HEK293 (cell line): ENCODE results near the gene MACROH2A2.
A peak's percentile ranks its signal among the peaks of the same experiment; 100 is the strongest.

Experiments
- CTCF ChIA-PET: fragments of 350-600 bp; formaldehyde crosslinking; extraction: SDS; loops from one replicate; lab custom pipeline; 2021; ENCODE audit warnings: antibody characterized with exemption; lab: Yijun Ruan, JAX
- POLR2A ChIA-PET: fragments of 300-600 bp; formaldehyde crosslinking; extraction: SDS; loops from one replicate; lab custom pipeline; 2020; ENCODE audit warnings: antibody characterized with exemption, inconsistent platforms; lab: Yijun Ruan, JAX
- H3K27ac ChIP-seq: fragments of 200-500 bp; sonication (Bioruptor generic); 2 replicates; pipeline ENCODE4 v1.5.1; 2014; ENCODE audit warnings: low read depth, low read length, control low read depth, inconsistent platforms; ENCODE audit errors: extremely low read depth
- H3K36me3 ChIP-seq, 2 experiments: fragments of 200-500 bp in 1 of 2; sonication (Bioruptor generic) in 1 of 2; 1 replicate in 1 of 2; 2 replicates in 1 of 2; pipeline ENCODE4 v1.5.1; 2014 to 2017; ENCODE audit warnings: inconsistent platforms in 2 of 2, low read length in 2 of 2; ENCODE audit not compliant: control insufficient read depth in 2 of 2, insufficient read depth in 1 of 2
- H3K4me1 ChIP-seq: fragments of 200-500 bp; sonication (Bioruptor generic); 2 replicates; pipeline ENCODE4 v1.5.1; 2014; ENCODE audit warnings: mild to moderate bottlenecking, low read length, inconsistent platforms; ENCODE audit not compliant: control insufficient read depth, insufficient read depth
- H3K4me3 ChIP-seq: 2 replicates; pipeline ENCODE4 v1.5.1; 2011; ENCODE audit warnings: low read depth, mild to moderate bottlenecking, control low read depth, low read length, moderate library complexity
- H3K9me3 ChIP-seq: fragments of 200-500 bp; sonication (Bioruptor generic); 2 replicates; pipeline ENCODE4 v1.5.1; 2014; ENCODE audit warnings: low read depth, low read length, inconsistent platforms; ENCODE audit not compliant: control insufficient read depth, insufficient read depth
- HOXD13 ChIP-seq: sonication (generic); formaldehyde crosslinking; IDR thresholded peaks from 2 replicates; pipeline ENCODE4 v1.8.0; 2022; ENCODE audit warnings: missing genetic modification reagents, borderline replicate concordance
- MEIS1 ChIP-seq: sonication (generic); formaldehyde crosslinking; IDR thresholded peaks from 2 replicates; pipeline ENCODE4 v1.8.1; 2022; ENCODE audit warnings: missing genetic modification reagents, mild to moderate bottlenecking, borderline replicate concordance
- SCRT1 ChIP-seq: fragments of 450-650 bp; formaldehyde crosslinking; IDR thresholded peaks from 2 replicates; pipeline ENCODE4 v1.5.1; 2016; ENCODE audit warnings: missing biosample characterization, missing genetic modification characterization, borderline replicate concordance
- SP3 ChIP-seq: fragments of 450-650 bp; formaldehyde crosslinking; IDR thresholded peaks from 2 replicates; pipeline ENCODE4 v1.5.1; 2016; ENCODE audit warnings: missing biosample characterization, missing genetic modification characterization
- ZBTB1 ChIP-seq: fragments of 450-650 bp; formaldehyde crosslinking; IDR thresholded peaks from 2 replicates; pipeline ENCODE4 v1.5.1; 2016; ENCODE audit warnings: missing biosample characterization, missing genetic modification characterization
- ZBTB48 ChIP-seq: fragments of 450-650 bp; formaldehyde crosslinking; IDR thresholded peaks from 2 replicates; pipeline ENCODE4 v1.5.1; 2016; ENCODE audit warnings: missing biosample characterization, missing genetic modification characterization
- ZNF114 ChIP-seq: fragments of 450-650 bp; formaldehyde crosslinking; IDR thresholded peaks from 2 replicates; pipeline ENCODE4 v1.5.0; 2017; ENCODE audit warnings: missing biosample characterization, missing genetic modification characterization
- ZNF341 ChIP-seq: fragments of 450-650 bp; formaldehyde crosslinking; IDR thresholded peaks from 2 replicates; pipeline ENCODE4; 2016; ENCODE audit warnings: low read depth, missing biosample characterization, missing genetic modification characterization
- ZNF366 ChIP-seq: fragments of 450-650 bp; formaldehyde crosslinking; conservative IDR thresholded peaks from 2 replicates; pipeline ENCODE4 v1.5.1; 2016; ENCODE audit warnings: missing biosample characterization, missing genetic modification characterization
- ZNF548 ChIP-seq: fragments of 450-650 bp; formaldehyde crosslinking; IDR thresholded peaks from 2 replicates; pipeline ENCODE4 v1.5.1; 2016; ENCODE audit warnings: missing biosample characterization, missing genetic modification characterization
- ZNF600 ChIP-seq: fragments of 450-650 bp; formaldehyde crosslinking; IDR thresholded peaks from 2 replicates; pipeline ENCODE4 v1.5.1; 2016; ENCODE audit warnings: missing biosample characterization, missing genetic modification characterization
- ZNF747 ChIP-seq: fragments of 450-650 bp; formaldehyde crosslinking; IDR thresholded peaks from 2 replicates; pipeline ENCODE4 v1.5.1; 2016; ENCODE audit warnings: missing biosample characterization, missing genetic modification characterization
- ZNF837 ChIP-seq: fragments of 450-650 bp; formaldehyde crosslinking; IDR thresholded peaks from 2 replicates; pipeline ENCODE4 v1.5.1; 2016; ENCODE audit warnings: missing biosample characterization, missing genetic modification characterization
- TF ChIP-seq, protein P1 (sequence below): fragments of 450-650 bp; formaldehyde crosslinking; IDR thresholded peaks from 2 replicates; pipeline ENCODE4 v1.5.1; 2016; ENCODE audit warnings: missing biosample characterization, missing genetic modification characterization
- TF ChIP-seq, protein P2 (sequence below): fragments of 450-650 bp; formaldehyde crosslinking; IDR thresholded peaks from 2 replicates; pipeline ENCODE4 v1.5.1; 2016; ENCODE audit warnings: missing biosample characterization, missing genetic modification characterization, borderline replicate concordance
- TF ChIP-seq, protein P3 (sequence below): fragments of 450-650 bp; formaldehyde crosslinking; IDR thresholded peaks from 2 replicates; pipeline ENCODE4 v1.5.1; 2016; ENCODE audit warnings: missing biosample characterization, missing genetic modification characterization
- TF ChIP-seq, protein P4 (sequence below): fragments of 450-650 bp; formaldehyde crosslinking; conservative IDR thresholded peaks from 2 replicates; pipeline ENCODE4 v1.5.1; 2016; ENCODE audit warnings: low read depth, missing biosample characterization, missing genetic modification characterization

The MACROH2A2 gene

DNA sequence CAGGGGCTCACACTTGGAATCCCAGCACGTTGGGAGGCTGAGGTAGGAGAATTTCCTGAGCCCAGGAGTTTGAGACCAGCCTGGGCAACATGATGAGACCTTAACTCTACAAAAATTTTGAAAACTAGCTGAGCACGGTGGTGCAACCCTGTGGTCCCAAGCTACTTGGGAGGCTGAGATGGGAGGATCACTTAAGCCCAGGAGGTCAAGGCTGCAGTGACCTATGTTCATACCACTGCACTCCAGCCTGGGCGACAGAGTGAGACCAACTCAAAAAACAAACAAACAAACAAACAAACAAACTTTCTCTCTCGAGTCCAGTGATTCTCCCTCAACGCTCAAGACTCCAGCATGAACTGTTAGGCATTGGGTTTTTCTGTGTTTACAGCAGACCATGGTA is 95.9 kb downstream of the MACROH2A2 start:
- Histone ChIP-seq H3K4me3 (no peak overlapping the region), H3K27ac (no peak overlapping the region), H3K4me1 (peaks cover 6% of the 10 kb centered on the region; the same call in 1 of the 2 replicates), H3K36me3 (peaks cover 25 to 63% of the 10 kb centered on the region in 2 experiments), H3K9me3 (no peaks in the 10 kb centered on the region)
- POLR2A ChIA-PET: interaction anchor here (1.6 kb wide), 1 partner anchor 22 kb away, joined by 6 read pairs; the partner anchor contains the start of gene SAR1A
- CTCF ChIA-PET: interaction anchor here (0.7 to 1.2 kb wide), 2 partner anchors 66 to 89 kb away, joined by 3 read pairs; no protein-coding TSS in a partner anchor
- TF ChIP-seq ZNF114 (tag by site-specific recombination) (no peak), SCRT1 (no peak), MEIS1 (CRISPR knock-in tag) (no peak), HOXD13 (CRISPR knock-in tag) (no peak), ZNF747 (no peak), ZNF366 (tag by site-specific recombination) (no peak), ZNF837 (peak; percentile 97), ZNF341 (tag by site-specific recombination) (no peak), SP3 (tag by site-specific recombination) (no peak), ZNF548 (tag by site-specific recombination) (no peak), ZNF600 (peak; percentile 78; the same call in 1 of the 2 replicates), ZBTB48 (tag by site-specific recombination) (no peak), ZBTB1 (tag by site-specific recombination) (no peak)
- TF ChIP-seq, protein P1, sequence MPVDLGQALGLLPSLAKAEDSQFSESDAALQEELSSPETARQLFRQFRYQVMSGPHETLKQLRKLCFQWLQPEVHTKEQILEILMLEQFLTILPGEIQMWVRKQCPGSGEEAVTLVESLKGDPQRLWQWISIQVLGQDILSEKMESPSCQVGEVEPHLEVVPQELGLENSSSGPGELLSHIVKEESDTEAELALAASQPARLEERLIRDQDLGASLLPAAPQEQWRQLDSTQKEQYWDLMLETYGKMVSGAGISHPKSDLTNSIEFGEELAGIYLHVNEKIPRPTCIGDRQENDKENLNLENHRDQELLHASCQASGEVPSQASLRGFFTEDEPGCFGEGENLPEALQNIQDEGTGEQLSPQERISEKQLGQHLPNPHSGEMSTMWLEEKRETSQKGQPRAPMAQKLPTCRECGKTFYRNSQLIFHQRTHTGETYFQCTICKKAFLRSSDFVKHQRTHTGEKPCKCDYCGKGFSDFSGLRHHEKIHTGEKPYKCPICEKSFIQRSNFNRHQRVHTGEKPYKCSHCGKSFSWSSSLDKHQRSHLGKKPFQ (tag by site-specific recombination): no peak
- TF ChIP-seq, protein P2, sequence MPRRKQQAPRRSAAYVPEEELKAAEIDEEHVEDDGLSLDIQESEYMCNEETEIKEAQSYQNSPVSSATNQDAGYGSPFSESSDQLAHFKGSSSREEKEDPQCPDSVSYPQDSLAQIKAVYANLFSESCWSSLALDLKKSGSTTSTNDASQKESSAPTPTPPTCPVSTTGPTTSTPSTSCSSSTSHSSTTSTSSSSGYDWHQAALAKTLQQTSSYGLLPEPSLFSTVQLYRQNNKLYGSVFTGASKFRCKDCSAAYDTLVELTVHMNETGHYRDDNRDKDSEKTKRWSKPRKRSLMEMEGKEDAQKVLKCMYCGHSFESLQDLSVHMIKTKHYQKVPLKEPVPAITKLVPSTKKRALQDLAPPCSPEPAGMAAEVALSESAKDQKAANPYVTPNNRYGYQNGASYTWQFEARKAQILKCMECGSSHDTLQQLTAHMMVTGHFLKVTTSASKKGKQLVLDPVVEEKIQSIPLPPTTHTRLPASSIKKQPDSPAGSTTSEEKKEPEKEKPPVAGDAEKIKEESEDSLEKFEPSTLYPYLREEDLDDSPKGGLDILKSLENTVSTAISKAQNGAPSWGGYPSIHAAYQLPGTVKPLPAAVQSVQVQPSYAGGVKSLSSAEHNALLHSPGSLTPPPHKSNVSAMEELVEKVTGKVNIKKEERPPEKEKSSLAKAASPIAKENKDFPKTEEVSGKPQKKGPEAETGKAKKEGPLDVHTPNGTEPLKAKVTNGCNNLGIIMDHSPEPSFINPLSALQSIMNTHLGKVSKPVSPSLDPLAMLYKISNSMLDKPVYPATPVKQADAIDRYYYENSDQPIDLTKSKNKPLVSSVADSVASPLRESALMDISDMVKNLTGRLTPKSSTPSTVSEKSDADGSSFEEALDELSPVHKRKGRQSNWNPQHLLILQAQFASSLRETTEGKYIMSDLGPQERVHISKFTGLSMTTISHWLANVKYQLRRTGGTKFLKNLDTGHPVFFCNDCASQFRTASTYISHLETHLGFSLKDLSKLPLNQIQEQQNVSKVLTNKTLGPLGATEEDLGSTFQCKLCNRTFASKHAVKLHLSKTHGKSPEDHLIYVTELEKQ (tag by site-specific recombination): no peak
- TF ChIP-seq, protein P3, sequence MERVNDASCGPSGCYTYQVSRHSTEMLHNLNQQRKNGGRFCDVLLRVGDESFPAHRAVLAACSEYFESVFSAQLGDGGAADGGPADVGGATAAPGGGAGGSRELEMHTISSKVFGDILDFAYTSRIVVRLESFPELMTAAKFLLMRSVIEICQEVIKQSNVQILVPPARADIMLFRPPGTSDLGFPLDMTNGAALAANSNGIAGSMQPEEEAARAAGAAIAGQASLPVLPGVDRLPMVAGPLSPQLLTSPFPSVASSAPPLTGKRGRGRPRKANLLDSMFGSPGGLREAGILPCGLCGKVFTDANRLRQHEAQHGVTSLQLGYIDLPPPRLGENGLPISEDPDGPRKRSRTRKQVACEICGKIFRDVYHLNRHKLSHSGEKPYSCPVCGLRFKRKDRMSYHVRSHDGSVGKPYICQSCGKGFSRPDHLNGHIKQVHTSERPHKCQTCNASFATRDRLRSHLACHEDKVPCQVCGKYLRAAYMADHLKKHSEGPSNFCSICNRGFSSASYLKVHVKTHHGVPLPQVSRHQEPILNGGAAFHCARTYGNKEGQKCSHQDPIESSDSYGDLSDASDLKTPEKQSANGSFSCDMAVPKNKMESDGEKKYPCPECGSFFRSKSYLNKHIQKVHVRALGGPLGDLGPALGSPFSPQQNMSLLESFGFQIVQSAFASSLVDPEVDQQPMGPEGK (tag by site-specific recombination): no peak
- TF ChIP-seq, protein P4, sequence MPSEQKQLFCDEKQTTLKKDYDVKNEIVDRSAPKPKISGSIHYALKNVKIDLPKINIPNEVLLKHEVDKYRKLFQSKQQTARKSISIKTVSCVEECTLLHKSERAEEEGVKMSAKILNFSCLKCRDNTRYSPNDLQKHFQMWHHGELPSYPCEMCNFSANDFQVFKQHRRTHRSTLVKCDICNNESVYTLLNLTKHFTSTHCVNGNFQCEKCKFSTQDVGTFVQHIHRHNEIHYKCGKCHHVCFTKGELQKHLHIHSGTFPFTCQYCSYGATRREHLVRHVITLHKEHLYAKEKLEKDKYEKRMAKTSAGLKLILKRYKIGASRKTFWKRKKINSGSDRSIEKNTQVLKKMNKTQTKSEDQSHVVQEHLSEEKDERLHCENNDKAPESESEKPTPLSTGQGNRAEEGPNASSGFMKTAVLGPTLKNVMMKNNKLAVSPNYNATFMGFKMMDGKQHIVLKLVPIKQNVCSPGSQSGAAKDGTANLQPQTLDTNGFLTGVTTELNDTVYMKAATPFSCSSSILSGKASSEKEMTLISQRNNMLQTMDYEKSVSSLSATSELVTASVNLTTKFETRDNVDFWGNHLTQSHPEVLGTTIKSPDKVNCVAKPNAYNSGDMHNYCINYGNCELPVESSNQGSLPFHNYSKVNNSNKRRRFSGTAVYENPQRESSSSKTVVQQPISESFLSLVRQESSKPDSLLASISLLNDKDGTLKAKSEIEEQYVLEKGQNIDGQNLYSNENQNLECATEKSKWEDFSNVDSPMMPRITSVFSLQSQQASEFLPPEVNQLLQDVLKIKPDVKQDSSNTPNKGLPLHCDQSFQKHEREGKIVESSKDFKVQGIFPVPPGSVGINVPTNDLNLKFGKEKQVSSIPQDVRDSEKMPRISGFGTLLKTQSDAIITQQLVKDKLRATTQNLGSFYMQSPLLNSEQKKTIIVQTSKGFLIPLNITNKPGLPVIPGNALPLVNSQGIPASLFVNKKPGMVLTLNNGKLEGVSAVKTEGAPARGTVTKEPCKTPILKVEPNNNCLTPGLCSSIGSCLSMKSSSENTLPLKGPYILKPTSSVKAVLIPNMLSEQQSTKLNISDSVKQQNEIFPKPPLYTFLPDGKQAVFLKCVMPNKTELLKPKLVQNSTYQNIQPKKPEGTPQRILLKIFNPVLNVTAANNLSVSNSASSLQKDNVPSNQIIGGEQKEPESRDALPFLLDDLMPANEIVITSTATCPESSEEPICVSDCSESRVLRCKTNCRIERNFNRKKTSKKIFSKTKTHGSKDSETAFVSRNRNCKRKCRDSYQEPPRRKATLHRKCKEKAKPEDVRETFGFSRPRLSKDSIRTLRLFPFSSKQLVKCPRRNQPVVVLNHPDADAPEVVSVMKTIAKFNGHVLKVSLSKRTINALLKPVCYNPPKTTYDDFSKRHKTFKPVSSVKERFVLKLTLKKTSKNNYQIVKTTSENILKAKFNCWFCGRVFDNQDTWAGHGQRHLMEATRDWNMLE (tag by site-specific recombination): no peak
